Fibroblast of upper back skin (primary cell): ENCODE data around the gene PDLIM5.
"Not testable (repeated sequence)": the region's sequence is repeated elsewhere in the genome, so short reads cannot be mapped to it uniquely, and the experiment has no call there.

Experiments used
- DNase-seq: peaks from one replicate; pipeline ENCODE4 v3.0.0-alpha.2; 2013

PDLIM5 gene

GRCh38 chr4:94531991-94532789 is 80.4 kb downstream of the PDLIM5 start:
- peak; percentile 60 for DNase-seq

DNA sequence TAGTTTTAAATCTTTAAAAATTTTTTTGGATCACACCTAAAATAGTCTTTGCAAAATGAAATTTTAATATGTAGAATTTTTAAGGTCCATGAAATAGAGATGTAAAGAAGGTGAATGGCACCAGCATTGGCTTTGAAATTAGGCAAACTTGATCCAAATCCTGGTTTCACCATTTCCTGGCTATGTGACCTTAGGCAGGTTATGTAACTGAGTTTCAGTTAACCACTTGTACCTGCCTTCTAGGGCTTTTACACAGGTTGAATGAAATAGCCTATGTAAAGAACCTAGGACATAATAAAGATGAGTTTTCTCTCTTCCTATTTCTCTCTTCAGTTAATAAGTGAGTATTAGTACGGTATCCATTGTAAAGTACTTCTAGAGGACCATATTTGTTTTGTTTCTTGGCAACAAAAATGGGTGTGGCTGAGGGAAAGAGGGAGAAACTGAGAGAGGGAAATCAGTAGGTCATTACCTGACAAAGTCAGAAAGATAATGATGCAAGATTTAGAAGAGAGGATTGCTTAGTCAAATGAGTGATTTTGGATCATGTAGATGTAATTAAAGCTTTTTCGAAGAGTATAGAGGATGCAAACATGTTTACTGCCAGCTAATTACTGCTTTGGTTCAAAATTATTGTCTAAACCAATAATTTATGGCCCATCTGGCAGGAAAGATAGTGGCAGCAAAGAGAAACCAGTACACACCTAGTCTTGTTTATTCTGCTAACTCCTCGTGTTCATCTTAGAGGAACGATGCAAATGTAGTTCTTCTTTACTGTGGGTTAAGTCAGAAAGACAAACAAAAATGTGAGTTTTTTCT is 81.9 kb downstream of the PDLIM5 start:
- DNase-seq, result no peak

- DNase-seq, result no peak
Observed at GRCh38 chr4:94534401-94535312, 82.9 kb downstream of the PDLIM5 start.

GRCh38 chr4:94536049-94536448 is 84.3 kb downstream of the PDLIM5 start:
- no peak for DNase-seq

DNA sequence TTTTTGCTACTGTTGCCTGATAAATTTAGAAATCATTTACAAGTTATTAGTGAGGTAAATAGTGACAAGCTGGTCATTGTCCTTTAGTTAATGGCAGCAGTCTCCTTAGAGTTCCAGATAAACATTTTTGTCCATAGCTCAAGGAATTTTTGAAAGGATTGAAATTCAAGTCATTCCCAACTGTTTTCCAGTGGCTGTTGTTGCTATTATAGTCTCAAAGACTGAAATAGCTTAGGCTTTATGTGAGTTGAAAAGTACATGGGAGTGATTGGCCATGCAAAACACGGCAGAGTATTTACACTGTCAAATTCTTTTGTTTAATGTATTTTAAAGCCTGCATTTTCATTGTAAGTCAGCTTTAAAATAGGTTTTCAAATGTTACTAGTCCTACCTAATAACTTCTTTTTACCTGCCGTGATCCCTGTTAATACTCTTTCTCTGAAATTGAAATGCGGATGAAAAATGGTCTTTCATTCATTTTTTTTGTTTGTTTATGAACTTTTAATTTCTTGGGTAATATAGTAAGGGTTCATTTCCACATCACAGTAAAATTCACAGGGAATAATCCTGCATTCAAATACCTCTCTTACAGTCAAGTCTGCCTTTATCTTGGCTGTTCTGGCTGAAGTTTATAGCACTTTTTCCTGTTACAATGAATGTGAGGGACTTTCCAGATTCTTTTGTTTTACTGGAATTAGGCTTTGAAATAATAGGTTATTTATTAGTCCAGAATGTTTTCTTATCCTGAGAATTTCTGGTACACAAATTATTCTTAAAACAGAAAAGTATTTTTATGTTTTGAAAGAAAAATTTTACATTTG is 85.1 kb downstream of the PDLIM5 start:
- DNase-seq, result no peak

DNA sequence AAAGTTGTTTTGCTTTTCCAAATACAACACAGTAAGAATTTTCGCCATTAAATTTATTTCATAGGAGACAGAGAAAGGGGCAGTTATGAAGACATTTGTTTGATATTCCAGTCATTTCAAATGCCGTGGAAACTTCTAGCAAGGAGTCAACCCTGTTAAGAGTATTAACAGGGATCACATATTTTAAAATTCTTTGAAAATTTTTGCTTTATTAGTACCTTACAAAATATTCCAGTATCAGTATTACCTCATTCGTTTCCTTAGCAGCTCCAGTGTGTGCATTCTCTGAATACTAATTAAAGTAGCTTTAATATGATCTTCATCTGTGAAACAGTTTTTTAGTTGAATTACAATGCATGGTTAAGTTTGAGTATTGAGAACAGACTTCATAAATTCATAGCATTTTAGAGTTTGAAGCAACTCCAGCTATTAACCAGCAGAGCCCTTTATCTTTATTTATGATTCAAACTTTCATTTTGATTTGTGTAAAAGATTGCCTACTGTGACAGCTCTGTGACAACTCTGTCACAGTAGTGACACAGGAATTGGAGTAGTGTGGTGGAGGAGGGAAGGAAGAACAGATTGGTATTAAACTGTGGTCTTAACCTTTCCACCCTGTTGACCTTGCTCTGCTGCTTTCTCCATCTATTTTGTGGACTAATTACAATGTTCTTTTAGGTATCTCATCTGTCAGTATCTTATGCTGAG is 86.3 kb downstream of the PDLIM5 start:
- DNase-seq, result no peak

GRCh38 chr4:94540476-94540875 is 88.7 kb downstream of the PDLIM5 start:
- no peak for DNase-seq

DNA sequence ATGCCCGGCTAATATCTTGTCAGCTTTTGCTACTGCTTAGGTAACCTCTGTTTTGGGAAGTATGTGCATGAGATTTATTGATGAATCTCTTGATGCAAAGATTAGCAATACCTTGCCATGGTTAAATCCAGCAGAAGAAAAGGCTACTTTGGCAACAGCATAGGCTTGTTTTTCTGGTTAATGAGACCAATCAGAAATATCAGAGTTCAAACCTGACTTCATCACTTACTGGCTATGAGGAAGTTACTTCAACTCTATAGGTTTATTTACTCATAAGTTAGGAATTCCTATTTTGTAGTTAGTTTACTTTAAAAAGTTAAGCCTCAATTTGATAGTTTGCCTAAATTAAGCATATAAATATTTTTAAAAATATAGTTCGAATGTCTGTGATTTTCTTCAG is 93.1 kb downstream of the PDLIM5 start:
- peak; percentile 30 for DNase-seq

GRCh38 chr4:94545296-94545695 is 93.6 kb downstream of the PDLIM5 start:
- peak; percentile 75 for DNase-seq

DNA sequence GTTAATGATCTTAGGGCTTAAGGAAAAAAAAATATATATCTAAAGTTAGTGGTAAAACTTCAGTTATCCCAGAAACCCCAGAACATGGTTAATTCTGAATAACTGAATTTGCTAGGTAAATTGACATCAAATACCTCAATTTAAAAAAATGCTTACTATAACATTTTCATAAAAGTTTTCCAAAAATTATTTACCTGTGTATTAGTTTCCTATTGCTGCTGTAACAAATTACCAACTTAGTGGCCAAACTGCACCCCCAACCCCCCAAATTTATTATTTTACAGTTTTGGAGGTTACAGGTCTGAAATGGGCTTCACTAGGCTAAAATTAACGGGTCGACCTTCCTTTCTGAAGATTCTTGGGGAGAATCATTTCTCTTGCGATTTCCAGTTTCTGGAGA is 95.2 kb downstream of the PDLIM5 start:
- DNase-seq, result no peak

GRCh38 chr4:94548571-94548970 is 96.8 kb downstream of the PDLIM5 start:
- DNase-seq, result peak; percentile 77

- DNase-seq, result no peak
Observed at GRCh38 chr4:94550352-94550751, 98.6 kb downstream of the PDLIM5 start.

DNA sequence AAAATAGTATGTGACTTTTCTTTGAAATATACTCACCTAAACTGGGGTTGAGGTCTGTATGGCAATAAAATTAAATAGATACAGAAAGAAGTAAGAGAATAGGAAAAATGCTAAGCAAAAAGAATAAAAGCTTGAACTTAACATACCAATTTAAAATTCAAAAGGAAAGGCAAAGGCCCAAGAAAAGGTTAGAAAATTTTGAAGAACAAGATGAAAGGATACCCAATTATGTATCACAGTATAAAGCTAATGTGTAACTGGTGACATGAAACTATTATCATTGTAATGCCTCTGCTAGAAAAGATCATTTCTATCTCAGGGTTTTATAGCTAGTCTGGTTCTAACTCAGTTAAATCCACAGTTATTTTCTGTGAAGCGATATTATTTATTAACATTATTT is 99.1 kb downstream of the PDLIM5 start:
- no peak for DNase-seq

DNA sequence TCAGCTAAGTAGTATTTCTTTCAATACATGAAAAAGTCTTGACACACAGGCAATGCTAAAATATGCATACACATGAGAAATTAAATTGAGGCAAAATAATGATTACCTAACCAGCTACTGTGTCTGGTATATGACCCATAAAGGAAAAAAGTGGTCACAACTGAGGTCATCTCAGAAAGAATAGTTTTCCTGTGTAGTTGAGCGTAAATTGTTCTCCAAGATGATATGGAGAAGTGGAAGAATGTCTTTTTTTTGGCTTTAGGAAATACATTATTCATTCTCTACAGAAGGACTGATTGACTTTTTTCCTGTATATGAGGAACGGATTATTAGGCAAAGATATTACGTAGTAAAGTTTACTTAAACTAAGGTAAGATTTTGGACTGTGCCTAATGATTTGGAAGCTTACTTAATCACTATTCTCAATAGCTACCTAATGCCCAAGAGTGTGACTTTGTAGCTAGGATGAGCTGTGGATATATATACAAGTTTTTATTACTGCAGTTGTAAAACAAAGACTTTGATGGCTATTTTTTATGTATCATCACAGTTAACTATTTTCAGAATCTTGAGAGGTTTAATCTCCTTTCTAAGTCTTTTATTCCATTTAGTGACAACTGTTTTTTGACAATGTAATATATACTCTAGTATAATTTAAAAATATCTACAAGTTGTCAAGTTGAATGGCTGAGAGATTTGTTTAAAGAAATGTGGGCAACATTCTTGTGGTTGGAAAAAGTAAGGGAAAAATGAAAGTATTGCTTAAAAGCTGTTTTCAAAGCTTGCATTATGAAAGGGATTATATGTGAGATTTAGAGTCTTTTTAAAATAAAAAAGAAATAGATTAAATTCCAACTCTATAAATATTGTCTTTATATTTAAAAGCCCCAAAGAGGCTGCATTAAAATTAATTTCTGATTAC is 100.2 kb downstream of the PDLIM5 start:
- DNase-seq, result peak; percentile 78

GRCh38 chr4:94556047-94556446 is 104.3 kb downstream of the PDLIM5 start:
- DNase-seq, result not testable (repeated sequence)

DNA sequence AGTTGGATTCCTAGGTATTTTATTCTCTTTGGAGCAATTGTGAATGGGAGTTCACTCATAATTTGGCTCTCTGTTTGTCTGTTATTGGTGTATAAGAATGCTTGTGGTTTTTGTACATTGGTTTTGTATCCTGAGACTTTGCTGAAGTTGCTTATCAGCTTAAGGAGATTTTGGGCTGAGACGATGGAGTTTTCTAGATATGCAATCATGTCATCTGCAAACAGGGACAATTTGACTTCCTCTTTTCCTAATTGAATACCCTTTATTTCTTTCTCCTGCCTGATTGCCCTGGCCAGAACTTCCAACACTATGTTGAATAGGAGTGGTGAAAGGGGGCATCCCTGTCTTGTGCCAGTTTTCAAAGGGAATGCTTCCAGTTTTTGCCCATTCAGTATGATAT is 105.9 kb downstream of the PDLIM5 start:
- DNase-seq, result not testable (repeated sequence)

GRCh38 chr4:94558392-94558904 is 106.7 kb downstream of the PDLIM5 start:
- no peak for DNase-seq

- DNase-seq, result peak; percentile 64
Observed at GRCh38 chr4:94559351-94559806, 107.6 kb downstream of the PDLIM5 start.

DNA sequence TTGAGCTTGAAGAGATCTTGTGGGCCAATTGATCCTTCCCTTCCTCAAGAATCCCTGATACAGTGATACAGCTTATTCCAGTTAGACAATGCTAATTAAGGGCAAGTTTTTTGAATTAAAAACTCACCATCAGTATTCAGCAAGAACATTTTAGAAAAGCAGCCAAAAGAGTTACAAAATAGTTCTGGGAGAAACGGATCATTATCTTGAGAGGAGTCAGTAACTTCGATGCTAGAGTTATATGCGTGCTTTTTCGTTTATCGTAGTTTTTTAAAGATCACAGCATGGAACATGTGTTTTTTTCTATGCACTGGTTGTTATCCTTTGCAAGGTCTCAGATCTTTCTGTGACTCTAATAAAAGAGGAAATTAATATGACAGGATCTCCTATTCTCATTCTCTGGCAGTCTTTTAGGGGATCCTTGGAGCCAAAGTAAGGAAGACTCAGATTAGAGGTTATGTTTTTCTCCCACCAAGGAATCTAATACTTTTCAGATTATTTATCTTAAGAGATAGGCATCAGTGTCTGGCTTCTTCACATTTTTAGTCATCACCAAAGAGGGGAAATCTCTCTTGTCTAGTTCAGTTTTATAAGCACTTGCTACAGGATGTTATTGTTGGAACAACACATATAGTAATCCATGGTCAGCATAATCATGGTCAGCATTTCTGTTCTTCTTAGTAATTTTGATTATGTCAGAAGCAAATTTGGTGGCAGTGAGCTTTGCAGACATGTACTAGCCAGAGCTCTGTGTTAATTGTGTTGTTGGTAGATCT is 109.7 kb downstream of the PDLIM5 start:
- peak; percentile 64 for DNase-seq
